ENCODE data around the gene TIMP4.

TIMP4 gene

DNA sequence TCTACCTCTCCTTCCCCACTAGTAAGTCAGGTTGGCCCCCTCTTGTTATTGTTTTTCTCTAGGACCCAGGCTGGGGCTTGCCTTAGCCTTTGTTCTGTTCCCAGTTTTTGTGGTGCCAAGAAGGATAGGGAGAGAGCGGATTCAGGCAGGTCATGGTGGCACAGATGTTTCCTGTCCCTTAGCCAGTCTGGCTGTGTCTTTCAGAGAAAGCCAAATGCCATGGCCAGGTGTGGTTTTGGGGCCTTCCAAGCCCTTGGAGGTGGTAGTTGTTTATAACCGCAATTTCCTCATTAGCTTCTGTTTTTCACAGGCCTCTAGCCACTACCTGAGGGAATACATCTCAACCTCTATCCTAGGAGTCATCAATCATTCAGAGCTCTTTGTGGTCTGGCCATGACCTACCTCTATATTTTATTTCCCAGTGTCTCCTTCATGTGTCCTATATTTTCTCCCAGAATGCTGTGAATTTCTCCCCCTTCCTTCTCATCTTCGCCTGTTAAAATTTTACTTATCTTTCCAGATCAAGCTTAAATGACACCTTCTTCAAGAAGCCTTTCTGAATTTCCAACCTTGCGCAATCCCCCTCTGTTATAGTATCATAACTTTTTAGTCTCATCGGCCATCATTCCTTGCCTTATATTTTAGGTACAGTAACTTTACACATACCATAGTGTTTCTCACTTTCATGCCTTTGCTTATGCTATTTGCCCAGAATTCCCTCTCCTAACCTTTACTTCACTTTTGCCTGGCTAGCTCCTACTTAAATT lies 38.2 kb downstream of the TIMP4 start:
- no peak for DNase-seq (ENCODE audit: low read depth)
- TF ChIP-seq, protein P1, sequence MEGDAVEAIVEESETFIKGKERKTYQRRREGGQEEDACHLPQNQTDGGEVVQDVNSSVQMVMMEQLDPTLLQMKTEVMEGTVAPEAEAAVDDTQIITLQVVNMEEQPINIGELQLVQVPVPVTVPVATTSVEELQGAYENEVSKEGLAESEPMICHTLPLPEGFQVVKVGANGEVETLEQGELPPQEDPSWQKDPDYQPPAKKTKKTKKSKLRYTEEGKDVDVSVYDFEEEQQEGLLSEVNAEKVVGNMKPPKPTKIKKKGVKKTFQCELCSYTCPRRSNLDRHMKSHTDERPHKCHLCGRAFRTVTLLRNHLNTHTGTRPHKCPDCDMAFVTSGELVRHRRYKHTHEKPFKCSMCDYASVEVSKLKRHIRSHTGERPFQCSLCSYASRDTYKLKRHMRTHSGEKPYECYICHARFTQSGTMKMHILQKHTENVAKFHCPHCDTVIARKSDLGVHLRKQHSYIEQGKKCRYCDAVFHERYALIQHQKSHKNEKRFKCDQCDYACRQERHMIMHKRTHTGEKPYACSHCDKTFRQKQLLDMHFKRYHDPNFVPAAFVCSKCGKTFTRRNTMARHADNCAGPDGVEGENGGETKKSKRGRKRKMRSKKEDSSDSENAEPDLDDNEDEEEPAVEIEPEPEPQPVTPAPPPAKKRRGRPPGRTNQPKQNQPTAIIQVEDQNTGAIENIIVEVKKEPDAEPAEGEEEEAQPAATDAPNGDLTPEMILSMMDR (conservative IDR thresholded peaks at IDR 0.05; ENCODE audit: control insufficient read depth, insufficient read depth, low read depth, low read length) = no peak
- no peak overlapping the region for H3K4me3 ChIP-seq (ENCODE audit: control insufficient read depth, low read depth, low read length)

DNA sequence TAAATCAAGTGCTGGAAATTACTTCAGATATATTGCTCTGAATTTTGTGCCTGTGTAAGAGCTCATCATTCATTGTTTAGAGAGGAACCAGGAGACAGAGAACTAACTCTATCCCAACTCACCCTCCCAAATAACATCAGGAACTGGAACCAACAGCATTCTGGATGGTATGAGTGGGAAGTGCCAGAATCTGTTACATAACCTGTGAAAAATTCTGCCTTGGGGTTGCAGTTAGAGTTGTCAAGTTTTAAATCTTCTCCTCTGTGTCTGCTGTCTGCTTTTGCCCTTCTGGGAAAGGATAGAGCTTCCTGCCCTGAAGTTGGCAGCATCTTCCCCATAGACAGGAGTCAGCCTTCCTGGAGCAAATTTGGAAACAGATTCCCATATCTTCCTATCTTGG lies 41.2 kb downstream of the TIMP4 start:
- H3K4me3 ChIP-seq (ENCODE audit: control insufficient read depth, low read depth, low read length) = no peak overlapping the region
- TF ChIP-seq, protein P1 (conservative IDR thresholded peaks at IDR 0.05; ENCODE audit: control insufficient read depth, insufficient read depth, low read depth, low read length) = no peak
- DNase-seq (ENCODE audit: low read depth) = no peak

DNA sequence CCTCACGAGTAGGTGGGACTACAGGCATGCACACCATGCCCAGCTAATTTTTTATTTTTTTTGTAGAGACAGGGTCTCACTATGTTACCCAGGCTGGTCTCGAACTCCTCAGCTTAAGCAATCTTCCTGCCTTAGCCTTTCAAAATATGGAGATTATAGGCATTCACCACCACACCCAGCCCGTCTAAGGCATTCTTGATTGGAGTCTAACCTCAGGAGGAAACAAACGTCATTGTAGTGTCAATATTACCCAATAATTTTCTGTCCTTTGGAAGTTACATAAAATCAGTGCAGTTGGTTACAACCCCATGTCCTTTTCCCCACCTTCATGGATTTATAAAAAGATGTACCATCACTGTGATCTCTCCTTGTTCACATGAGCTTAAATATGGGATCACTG lies 41.8 kb downstream of the TIMP4 start:
- no peak overlapping the region for H3K4me3 ChIP-seq (ENCODE audit: control insufficient read depth, low read depth, low read length)
- DNase-seq (ENCODE audit: low read depth) = no peak
- TF ChIP-seq, protein P1 (conservative IDR thresholded peaks at IDR 0.05; ENCODE audit: control insufficient read depth, insufficient read depth, low read depth, low read length) = no peak

DNA sequence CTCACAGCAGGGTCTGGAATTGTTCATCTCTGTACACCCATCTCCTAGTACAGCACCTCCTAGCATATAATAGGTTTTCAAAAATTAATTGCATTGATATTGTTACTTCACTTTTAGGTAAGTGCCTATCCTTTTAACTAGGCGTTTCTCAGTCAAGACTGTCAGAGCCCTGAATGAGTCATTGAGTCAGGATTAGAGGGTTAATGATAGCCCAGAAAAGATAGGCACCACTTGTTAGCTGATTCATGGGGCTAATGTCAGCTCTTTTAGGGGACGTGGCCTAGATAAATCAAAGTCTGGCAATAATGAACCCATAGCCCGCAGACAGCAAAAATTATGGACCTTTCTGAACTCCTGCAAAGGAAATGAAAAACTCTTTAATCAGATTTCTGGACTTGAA lies 42.9 kb downstream of the TIMP4 start:
- TF ChIP-seq, protein P1 (conservative IDR thresholded peaks at IDR 0.05; ENCODE audit: control insufficient read depth, insufficient read depth, low read depth, low read length) = no peak
- H3K4me3 ChIP-seq (ENCODE audit: control insufficient read depth, low read depth, low read length) = no peak overlapping the region
- DNase-seq (ENCODE audit: low read depth) = no peak

DNA sequence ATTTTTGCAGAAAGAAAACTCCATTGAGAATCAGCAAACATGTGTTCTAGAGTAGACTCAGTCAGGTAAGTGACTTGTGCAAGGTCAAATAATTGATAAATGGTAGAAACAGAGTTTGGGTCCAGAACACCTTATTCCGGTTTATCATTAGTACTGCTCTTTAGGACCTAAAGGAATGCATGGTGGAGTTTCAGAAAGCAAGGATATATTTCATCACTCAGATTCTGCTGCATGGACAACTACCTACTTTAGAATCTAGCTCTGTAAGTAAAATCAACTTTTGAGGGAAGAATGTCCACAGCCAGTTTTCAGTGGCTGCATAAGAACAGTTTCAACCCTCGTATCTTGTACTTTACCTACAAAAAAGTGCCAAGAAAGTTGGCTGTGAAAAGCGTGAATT lies 43.6 kb downstream of the TIMP4 start:
- H3K4me3 ChIP-seq (ENCODE audit: control insufficient read depth, low read depth, low read length) = no peak overlapping the region
- DNase-seq (ENCODE audit: low read depth) = no peak
- TF ChIP-seq, protein P1 (conservative IDR thresholded peaks at IDR 0.05; ENCODE audit: control insufficient read depth, insufficient read depth, low read depth, low read length) = no peak

DNA sequence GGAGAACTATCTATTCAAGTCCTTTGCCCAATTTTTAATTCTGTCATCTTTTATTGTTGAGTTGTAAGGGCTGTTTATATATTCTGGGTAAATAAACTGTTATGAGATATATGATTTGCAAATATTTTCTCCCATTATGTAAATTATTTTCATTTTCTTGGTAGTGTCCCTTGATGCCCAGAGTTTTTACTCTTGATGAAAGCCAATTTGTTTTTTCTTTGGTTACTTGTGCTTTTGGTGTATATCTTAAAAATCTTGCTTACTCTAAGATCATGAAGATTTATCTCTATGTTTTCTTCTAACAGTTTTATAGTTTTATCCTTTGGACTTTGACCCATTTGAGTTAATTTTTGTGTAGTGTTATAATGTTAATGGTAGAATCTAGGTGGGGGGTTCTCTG lies 44.5 kb downstream of the TIMP4 start:
- TF ChIP-seq, protein P1 (conservative IDR thresholded peaks at IDR 0.05; ENCODE audit: control insufficient read depth, insufficient read depth, low read depth, low read length) = no peak
- no peak overlapping the region for H3K4me3 ChIP-seq (ENCODE audit: control insufficient read depth, low read depth, low read length)
- no peak for DNase-seq (ENCODE audit: low read depth)
